GM21390 (cell line): ENCODE results near the gene OR9Q1.

Experiments used
- ATAC-seq: cut with Tn5 transposase; IDR thresholded peaks from one replicate; pipeline ENCODE4 v1.9.1; 2021; ENCODE audit not compliant: unreplicated experiment

The OR9Q1 gene

GRCh38 chr11:58227956-58228615 is 204.4 kb downstream of the OR9Q1 start:
- no peak for ATAC-seq
